ENCODE results near the gene RPL5. TPM values are rescaled to one million over a fixed set of nuclear protein-coding genes. Genes with fewer than 3 reads are reported as not detected.

The RPL5 gene
- total and polyA plus RNA-seq, 2 of the 8 experiments (the other 6 are each of a cell fraction or from before 2014, with no cell fraction given): 1,506 to 2,034 TPM

GRCh38 chr1:92797961-92798360 lies 33.9 kb upstream of the RPL5 start:
- Histone ChIP-seq H3K23me2 (ENCODE audit: low read depth, low read length) (no peaks in the 10 kb centered on the region), H3K18ac (ENCODE audit: extremely low read depth, low read length) (no peak overlapping the region), H3K23ac (ENCODE audit: insufficient read length) (no peak overlapping the region), H4K5ac (ENCODE audit: insufficient read length, low read depth, low read length) (no peak overlapping the region), H2AK5ac (ENCODE audit: low read depth, low read length) (no peak overlapping the region), H3K4me2 (ENCODE audit: insufficient read depth in 1 of 2, low read depth in 2 of 2, low read length in 2 of 2) (no peak overlapping the region), H3K56ac (replicated peaks; ENCODE audit: insufficient read length, low read depth, low read length) (no peak overlapping the region), H3K36me3 (ENCODE audit: control insufficient read depth in 2 of 4, insufficient read depth in 4 of 4, low read length in 3 of 4) (no peaks in the 10 kb centered on the region), H4K91ac (replicated peaks; ENCODE audit: insufficient read length, low read length) (no peak overlapping the region), H3K27me3 (replicated peaks in 1 of 4; ENCODE audit: control insufficient read depth in 3 of 4, extremely low read depth in 1 of 4, insufficient read depth in 3 of 4, low read length in 3 of 4) (no peaks in the 10 kb centered on the region), H2BK12ac (ENCODE audit: low read depth, low read length) (no peak overlapping the region), H2BK5ac (ENCODE audit: low read depth, low read length) (no peak overlapping the region), H3K14ac (ENCODE audit: insufficient read length) (no peak overlapping the region), H3K27ac (ENCODE audit: low read depth, low read length) (no peak overlapping the region), H2BK15ac (ENCODE audit: low read length) (no peak overlapping the region), H4K20me1 (replicated peaks in 1 of 2; ENCODE audit: control insufficient read depth in 1 of 2, insufficient read depth in 2 of 2, low read length in 2 of 2) (no peaks in the 10 kb centered on the region), H3K79me1 (ENCODE audit: low read depth, low read length) (no peaks in the 10 kb centered on the region), H4K8ac (ENCODE audit: extremely low read depth, insufficient read depth, low read length) (no peak overlapping the region), H3K4me3 (ENCODE audit: extremely low read depth in 1 of 4, insufficient read depth in 2 of 4, low read depth in 3 of 4, low read length in 4 of 4) (no peak overlapping the region), H3K4me1 (replicated peaks in 1 of 4; ENCODE audit: control insufficient read depth in 3 of 4, insufficient read depth in 4 of 4, low read length in 3 of 4) (no peaks in the 10 kb centered on the region; a peak in 2 of 7 replicates), H2BK120ac (replicated peaks; ENCODE audit: low read depth, low read length) (no peak overlapping the region), H3K4ac (replicated peaks; ENCODE audit: insufficient read length, low read depth, low read length) (no peak overlapping the region), H3K79me2 (ENCODE audit: control insufficient read depth in 1 of 2, insufficient read depth in 2 of 2, low read length in 2 of 2) (no peaks in the 10 kb centered on the region), H3K9me3 (ENCODE audit: insufficient read depth in 2 of 2, low read depth in 1 of 2, low read length in 1 of 2) (no peaks in the 10 kb centered on the region), H3K9ac (replicated peaks in 1 of 4; ENCODE audit: extremely low read depth in 1 of 4, low read depth in 3 of 4, low read length in 3 of 4) (no peak overlapping the region), H2BK20ac (ENCODE audit: low read length) (no peak overlapping the region), H2AFZ (ENCODE audit: low read length) (no peak overlapping the region)
- WGBS, 2 experiments (ENCODE audit: extremely low coverage in 1 of 2, insufficient coverage in 1 of 2, insufficient read length in 1 of 2, insufficient replicate concordance in 2 of 2, low coverage in 1 of 2, low lambda C conversion rate in 2 of 2, missing lambda C conversion rate in 1 of 2): 88% methylated on average over 1 of the region's 1 CpG; no CpG with 5 or more reads in 1 of the 2 experiments
- no peak for FAIRE-seq
- POLR2A ChIA-PET (ENCODE audit: partially characterized antibody): interaction anchor here (2.4 to 2.5 kb wide), 2 partner anchors 13 to 34 kb away, joined by 5 to 12 read pairs; partner anchors contain the start of genes EVI5 and RPL5
- TF ChIP-seq TBP (IDR thresholded peaks at IDR 0.05; ENCODE audit: low read depth, low read length) (no peak), SP4 (IDR thresholded peaks at IDR 0.05; ENCODE audit: low read length) (no peak), HDAC2 (IDR thresholded peaks at IDR 0.05; ENCODE audit: borderline replicate concordance in 1 of 2, low read depth in 2 of 2, low read length in 2 of 2) (no peak), CTBP2 (IDR thresholded peaks at IDR 0.05; ENCODE audit: borderline replicate concordance, insufficient read depth, insufficient read length, low read length) (no peak), CREB1 (IDR thresholded peaks at IDR 0.05) (no peak), CHD1 (IDR thresholded peaks at IDR 0.05; ENCODE audit: low read depth, low read length) (no peak), CHD2 (IDR thresholded peaks at IDR 0.05; ENCODE audit: low read length) (no peak), POLR2A (IDR thresholded peaks at IDR 0.05; ENCODE audit: control extremely low read depth in 1 of 2, low read depth in 2 of 2, low read length in 2 of 2) (no peak), RBBP5 (IDR thresholded peaks at IDR 0.05; ENCODE audit: borderline replicate concordance, low read depth, low read length) (no peak), SIX5 (IDR thresholded peaks at IDR 0.05; ENCODE audit: low read depth, low read length) (no peak), HDAC6 (IDR thresholded peaks at IDR 0.05; ENCODE audit: low read depth, low read length) (no peak), GTF2F1 (IDR thresholded peaks at IDR 0.05; ENCODE audit: borderline replicate concordance, low read depth, low read length) (no peak), POLR2AphosphoS5 (IDR thresholded peaks at IDR 0.05; ENCODE audit: low read depth, low read length) (no peak), EP300 (IDR thresholded peaks at IDR 0.05; ENCODE audit: borderline replicate concordance in 1 of 2, low read depth in 2 of 2, low read length in 2 of 2) (no peak), ATF3 (IDR thresholded peaks at IDR 0.05; ENCODE audit: insufficient read depth, low read depth, low read length) (no peak)
- DNase-seq (ENCODE audit: low read depth in 1 of 2, low spot score in 2 of 2): no peak
- CTCF ChIA-PET (ENCODE audit: partially characterized antibody): interaction anchor here (1.2 to 3.2 kb wide), 4 partner anchors 15 to 49 kb away, joined by 3 to 11 read pairs (median 6); no protein-coding TSS in a partner anchor
